Measurements from ENCODE around the gene UQCC2.

UQCC2 gene

GRCh38 chr6:33711140-33712129 lies at the start of gene UQCC2:
Gene UQCC2 (minus strand): TSS chr6:33711700. CDS start chr6:33711686, 14 bp downstream.
- DNase-seq (ENCODE audit: low spot score), result peak; percentile 98

DNA sequence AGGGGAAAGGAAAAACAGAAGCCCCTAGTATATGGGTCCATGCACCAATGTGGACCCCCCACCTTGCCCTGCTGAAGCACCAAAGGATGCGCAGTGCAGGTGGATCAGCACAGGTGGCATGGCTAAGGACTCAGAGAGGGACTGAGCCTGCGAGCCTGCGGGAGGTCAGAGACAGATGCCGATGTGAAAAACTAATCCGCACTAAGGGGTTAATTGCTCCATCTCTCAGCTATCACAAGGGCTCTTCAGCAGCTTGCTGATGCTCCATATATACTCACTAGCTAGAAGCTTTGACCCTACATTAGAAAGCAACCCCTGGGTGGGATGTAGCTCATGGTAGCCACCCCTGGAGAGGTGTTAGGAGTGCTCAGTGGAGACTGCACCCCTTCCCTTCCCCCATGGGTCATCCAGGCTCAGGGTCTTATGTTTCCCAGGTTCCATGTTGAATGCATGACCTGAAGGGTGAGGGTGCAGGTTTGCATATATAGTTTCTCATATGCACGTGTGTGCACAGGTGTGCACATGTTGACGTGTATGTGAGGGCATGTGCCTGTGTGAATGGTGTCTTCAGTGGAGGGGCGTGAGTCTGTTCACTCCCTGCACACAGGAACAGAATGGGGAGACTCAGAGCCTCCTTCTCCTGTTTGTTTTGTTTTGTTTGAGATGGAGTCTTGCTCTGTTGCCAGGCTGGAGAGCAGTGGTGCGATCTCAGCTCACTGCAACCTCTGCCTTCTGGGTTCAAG lies 48.6 kb upstream of the UQCC2 start:
- DNase-seq (ENCODE audit: low spot score), result no peak

DNA sequence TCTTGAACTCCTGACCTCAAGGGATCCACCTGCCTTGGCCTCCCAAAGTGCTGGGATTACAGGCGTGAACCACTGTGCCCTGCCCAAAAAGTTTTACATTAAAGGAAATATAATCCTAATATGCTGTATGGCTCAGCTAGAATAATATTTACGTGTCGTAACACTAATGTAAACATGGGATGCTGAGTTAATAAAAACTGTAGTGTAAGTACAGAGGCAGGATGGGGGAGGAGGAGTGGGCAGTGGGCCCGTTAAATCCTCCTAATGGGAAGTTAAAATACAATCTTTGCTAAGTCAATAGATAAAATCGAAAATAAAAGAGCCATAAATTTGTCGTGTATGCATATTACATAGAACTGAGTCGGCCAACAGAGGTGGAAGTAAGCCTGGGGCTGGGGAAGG lies 47.3 kb upstream of the UQCC2 start:
- no peak for DNase-seq (ENCODE audit: low spot score)

GRCh38 chr6:33757906-33758305 lies 46.4 kb upstream of the UQCC2 start:
- DNase-seq (ENCODE audit: low spot score), result no peak

GRCh38 chr6:33757113-33757512 lies 45.6 kb upstream of the UQCC2 start:
- DNase-seq (ENCODE audit: low spot score), result no peak

GRCh38 chr6:33756211-33756954 lies 44.9 kb upstream of the UQCC2 start:
- no peak for DNase-seq (ENCODE audit: low spot score)

- DNase-seq (ENCODE audit: low spot score), result no peak
These were observed 43.8 kb upstream of the UQCC2 start for GRCh38 chr6:33755070-33755869.

- DNase-seq (ENCODE audit: low spot score), result no peak
These were observed 42.7 kb upstream of the UQCC2 start for GRCh38 chr6:33754222-33754621.

GRCh38 chr6:33752646-33753015 lies 41.1 kb upstream of the UQCC2 start:
- no peak for DNase-seq (ENCODE audit: low spot score)

- no peak for DNase-seq (ENCODE audit: low spot score)
These were observed 40.5 kb upstream of the UQCC2 start for GRCh38 chr6:33751771-33752645.

DNA sequence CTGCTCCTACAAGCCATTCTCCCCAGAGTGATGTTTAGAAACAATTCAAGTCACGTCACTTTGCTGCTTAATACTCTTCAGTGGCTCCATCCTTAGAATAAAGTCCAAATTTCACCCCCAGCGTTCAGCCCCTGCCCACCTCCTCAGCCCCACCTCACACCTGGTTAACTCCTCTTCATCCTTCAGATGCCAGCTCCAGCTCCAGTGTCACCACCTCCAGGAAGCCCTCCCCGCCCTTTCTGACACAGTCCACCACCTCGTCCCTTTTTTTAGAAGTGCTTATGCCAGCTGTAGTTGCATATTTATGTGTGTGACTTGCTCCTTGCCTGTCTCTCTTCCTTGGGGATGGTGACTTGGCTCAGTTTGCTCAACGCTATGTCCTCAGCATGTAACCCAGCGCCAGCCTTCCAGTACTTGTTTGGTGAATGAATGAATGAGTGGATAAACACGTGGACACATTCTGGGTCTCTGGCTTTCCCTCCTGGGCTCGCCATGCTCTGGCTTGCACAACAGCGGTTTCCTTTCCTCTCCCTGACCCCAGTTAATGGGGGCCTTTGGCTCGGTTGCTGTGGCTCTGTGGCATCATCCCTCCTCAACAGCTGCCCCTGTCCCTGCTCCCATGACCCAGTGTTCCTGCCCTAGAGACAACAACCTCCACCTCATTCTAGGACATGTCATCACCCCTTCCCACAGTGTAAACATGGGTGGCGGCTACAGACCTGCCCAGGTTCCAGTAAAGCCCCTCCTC lies 38.9 kb upstream of the UQCC2 start:
- no peak for DNase-seq (ENCODE audit: low spot score)

GRCh38 chr6:33749401-33749800 lies 37.9 kb upstream of the UQCC2 start:
- no peak for DNase-seq (ENCODE audit: low spot score)

DNA sequence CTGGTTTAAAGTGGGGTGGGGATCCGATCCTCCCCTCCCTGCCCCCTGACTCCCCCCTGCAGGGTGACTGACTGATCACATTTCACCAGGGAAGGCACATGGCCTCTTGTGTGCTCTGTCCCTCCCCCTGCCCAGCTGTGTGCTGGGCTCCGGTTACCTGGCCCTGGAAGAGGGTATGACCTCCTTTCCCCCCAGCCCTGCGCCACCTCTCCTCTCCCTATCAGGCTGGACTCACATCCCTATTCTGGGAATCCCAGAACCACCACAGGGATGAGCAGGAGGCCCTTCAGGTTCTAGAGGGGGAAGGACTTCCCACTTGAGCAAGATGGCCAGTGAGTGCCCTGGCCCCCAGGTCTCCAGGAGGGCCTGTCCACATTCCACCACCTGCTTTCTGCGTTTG lies 37.3 kb upstream of the UQCC2 start:
- no peak for DNase-seq (ENCODE audit: low spot score)

GRCh38 chr6:33747823-33748222 lies 36.3 kb upstream of the UQCC2 start:
- no peak for DNase-seq (ENCODE audit: low spot score)

DNA sequence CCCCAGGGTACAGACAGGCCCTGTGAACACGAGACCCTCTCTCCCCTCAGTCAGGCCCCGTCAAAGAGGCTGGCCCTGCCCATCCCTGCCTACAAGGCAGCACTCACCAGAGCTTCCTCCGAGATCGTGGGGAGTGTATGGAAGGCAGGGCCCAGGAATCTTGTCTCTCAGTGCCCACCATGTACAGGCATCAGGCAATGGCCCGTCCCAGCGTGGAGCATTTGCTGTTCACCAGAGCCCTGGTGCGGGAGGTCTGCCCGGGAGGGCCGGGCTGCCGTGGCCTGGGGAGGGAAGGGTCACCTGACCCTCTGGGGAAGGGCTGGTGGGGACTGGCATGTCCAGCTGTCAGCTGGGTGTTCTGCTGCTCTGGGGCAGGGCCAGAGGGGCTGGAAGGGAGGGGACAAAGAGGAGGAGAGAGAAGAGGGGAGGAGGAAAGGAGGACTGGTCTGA lies 35.2 kb upstream of the UQCC2 start, which contains the start of gene IP6K3:
Gene IP6K3, minus strand, starts transcription at position 255 of the 450 bp plus-strand sequence. CDS start 11,429 bp downstream, outside the sequence.
- no peak for DNase-seq (ENCODE audit: low spot score)

DNA sequence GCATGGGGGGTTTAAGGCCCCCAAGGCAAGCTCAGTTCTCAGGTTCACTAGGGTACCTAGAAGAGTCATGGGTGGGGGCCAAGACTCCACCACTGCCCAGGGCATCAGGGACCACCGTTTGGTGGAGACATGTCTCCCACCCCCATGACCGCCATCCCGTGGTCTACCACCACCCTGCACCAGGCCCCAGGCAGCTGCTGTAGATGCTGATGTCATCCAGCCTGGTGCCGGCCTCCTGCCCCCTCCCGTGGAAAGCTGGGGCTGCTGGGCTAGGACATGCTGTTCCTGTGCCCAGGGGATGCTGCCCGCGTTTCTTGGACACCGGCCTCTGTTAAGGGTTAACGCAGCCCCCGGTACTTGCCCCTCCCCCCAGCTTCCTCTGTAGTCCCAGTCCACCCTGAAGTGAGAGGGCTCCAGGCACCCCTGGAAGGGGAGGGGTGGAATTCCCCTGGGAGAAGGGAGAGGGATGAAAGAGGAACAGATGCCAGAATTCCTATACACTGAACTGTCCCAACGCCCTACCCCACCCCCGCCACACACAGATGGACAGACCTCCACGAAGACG lies 34.6 kb upstream of the UQCC2 start:
- DNase-seq (ENCODE audit: low spot score), result no peak

- no peak for DNase-seq (ENCODE audit: low spot score)
These were observed 34.0 kb upstream of the UQCC2 start for GRCh38 chr6:33745548-33745947.

- DNase-seq (ENCODE audit: low spot score), result no peak
These were observed 33.5 kb upstream of the UQCC2 start for GRCh38 chr6:33744895-33745546.

All from kidney capillary endothelial cell (primary cell).